Measurements from ENCODE around the gene LRRN3.

LRRN3 gene

GRCh38 chr7:111172564-111173257 is 81.8 kb downstream of the LRRN3 start:
- DNase-seq (no peak), ATAC-seq (replicated peaks) (no peak)
- H3K27ac Mint-ChIP-seq, result no peak overlapping the region
- H3K9me3 Mint-ChIP-seq, result no peaks in the 10 kb centered on the region
- H3K4me1 Mint-ChIP-seq (ENCODE audit: low read depth in 2 of 2), result no peaks in the 10 kb centered on the region
- no peaks in the 10 kb centered on the region for H3K27me3 Mint-ChIP-seq
- no peak overlapping the region for H3K4me3 Mint-ChIP-seq
- no peaks in the 10 kb centered on the region for H3K36me3 Mint-ChIP-seq (ENCODE audit: insufficient read depth)

- H3K4me1 Mint-ChIP-seq (ENCODE audit: low read depth in 2 of 2), result no peaks in the 10 kb centered on the region
- ATAC-seq (replicated peaks), result no peak
- no peaks in the 10 kb centered on the region for H3K36me3 Mint-ChIP-seq (ENCODE audit: insufficient read depth)
- H3K27ac Mint-ChIP-seq, result no peak overlapping the region
- DNase-seq, result no peak
- no peaks in the 10 kb centered on the region for H3K9me3 Mint-ChIP-seq
- no peak overlapping the region for H3K4me3 Mint-ChIP-seq
- H3K27me3 Mint-ChIP-seq, result no peaks in the 10 kb centered on the region
These were observed 82.6 kb downstream of the LRRN3 start for GRCh38 chr7:111173528-111173927.

- Mint-ChIP-seq H3K36me3 (ENCODE audit: insufficient read depth) (no peaks in the 10 kb centered on the region), H3K9me3 (no peaks in the 10 kb centered on the region), H3K4me1 (ENCODE audit: low read depth in 2 of 2) (no peaks in the 10 kb centered on the region), H3K27ac (no peak overlapping the region), H3K27me3 (no peaks in the 10 kb centered on the region), H3K4me3 (no peak overlapping the region)
- DNase-seq (no peak), ATAC-seq (replicated peaks) (no peak)
These were observed 83.1 kb downstream of the LRRN3 start for GRCh38 chr7:111173990-111174389.

- Mint-ChIP-seq H3K4me1 (ENCODE audit: low read depth in 2 of 2) (no peaks in the 10 kb centered on the region), H3K27ac (no peak overlapping the region), H3K4me3 (no peak overlapping the region), H3K27me3 (no peaks in the 10 kb centered on the region), H3K36me3 (ENCODE audit: insufficient read depth) (no peaks in the 10 kb centered on the region), H3K9me3 (no peaks in the 10 kb centered on the region)
- DNase-seq, result no peak
- ATAC-seq (replicated peaks), result no peak
These were observed 83.6 kb downstream of the LRRN3 start for GRCh38 chr7:111174510-111174909.

All from effector memory CD8-positive, alpha-beta T cell (primary cell).